HepG2 (cell line): ENCODE results near the gene SMIM29. TPM values are rescaled to one million over a fixed set of nuclear protein-coding genes. Genes with fewer than 3 reads are reported as not detected.

ENCODE experiments used
- BRD4 ChIP-seq: sonication (generic); formaldehyde crosslinking; IDR thresholded peaks from 2 replicates; pipeline ENCODE4 v1.4.0; 2020; ENCODE audit warnings: missing genetic modification reagents
- DNMT3B ChIP-seq: conservative IDR thresholded peaks from 2 replicates; pipeline ENCODE4 v1.6.1; 2016; ENCODE audit warnings: missing biosample characterization, control low read depth
- EEA1 ChIP-seq: sonication (generic); formaldehyde crosslinking; IDR thresholded peaks from 2 replicates; pipeline ENCODE4 v1.5.1; 2020; ENCODE audit warnings: mild to moderate bottlenecking, missing genetic modification reagents, borderline replicate concordance
- FOXK1 ChIP-seq: sonication (generic); formaldehyde crosslinking; IDR thresholded peaks from 2 replicates; pipeline ENCODE4 v1.4.0; 2020; ENCODE audit warnings: low read depth, missing genetic modification reagents, borderline replicate concordance
- HNF4G ChIP-seq, 2 experiments: sonication (generic) in 1 of 2; formaldehyde crosslinking in 1 of 2; IDR thresholded peaks; 2 replicates each; pipeline versions ENCODE4 v1.4.0 to v1.6.1; 2011 to 2020; ENCODE audit warnings: borderline replicate concordance in 2 of 2, low read depth in 2 of 2, mild to moderate bottlenecking in 2 of 2, low read length in 1 of 2, missing genetic modification reagents in 1 of 2, moderate library complexity in 1 of 2
- ISX ChIP-seq: sonication (generic); formaldehyde crosslinking; conservative IDR thresholded peaks from 2 replicates; pipeline ENCODE4 v1.5.0; 2020; ENCODE audit warnings: missing genetic modification reagents
- JUND ChIP-seq: sonication (generic); formaldehyde crosslinking; IDR thresholded peaks from 2 replicates; pipeline ENCODE4 v1.8.0; 2022; ENCODE audit warnings: mild to moderate bottlenecking, missing genetic modification reagents
- NBN ChIP-seq: fragments of 450-650 bp; conservative IDR thresholded peaks from 2 replicates; pipeline ENCODE4 v1.6.1; 2017
- NFIC ChIP-seq: IDR thresholded peaks from 2 replicates; pipeline ENCODE4 v1.6.1; 2012; ENCODE audit warnings: mild to moderate bottlenecking, low read length, inconsistent platforms
- ONECUT2 ChIP-seq: sonication (generic); formaldehyde crosslinking; IDR thresholded peaks from 2 replicates; pipeline ENCODE4 v1.4.0; 2020; ENCODE audit warnings: missing genetic modification reagents
- PAXIP1 ChIP-seq: sonication (generic); formaldehyde crosslinking; conservative IDR thresholded peaks from 2 replicates; pipeline ENCODE4 v1.4.0; 2020; ENCODE audit warnings: mild to moderate bottlenecking, missing genetic modification reagents, moderate library complexity
- PPARG ChIP-seq: conservative IDR thresholded peaks from 2 replicates; pipeline ENCODE4 v1.6.1; 2016; ENCODE audit warnings: missing biosample characterization, missing genetic modification reagents
- RAD21 ChIP-seq: fragments of 450-650 bp; formaldehyde crosslinking; IDR thresholded peaks from 2 replicates; pipeline ENCODE4 v1.5.0; 2020; ENCODE audit warnings: mild to moderate bottlenecking
- ZBTB20 ChIP-seq: sonication (generic); formaldehyde crosslinking; IDR thresholded peaks from 2 replicates; pipeline ENCODE4 v1.8.1; 2023; ENCODE audit warnings: missing genetic modification reagents, low read depth, mild to moderate bottlenecking, borderline replicate concordance
- ZFP62 ChIP-seq: sonication (generic); formaldehyde crosslinking; IDR thresholded peaks from 2 replicates; pipeline ENCODE4 v1.4.0; 2020; ENCODE audit warnings: missing genetic modification reagents
- ZNF558 ChIP-seq: sonication (generic); formaldehyde crosslinking; IDR thresholded peaks from 2 replicates; pipeline ENCODE4 v1.9.0; 2022; ENCODE audit warnings: mild to moderate bottlenecking, missing genetic modification reagents, borderline replicate concordance
- ZNF788 ChIP-seq: sonication (generic); formaldehyde crosslinking; IDR thresholded peaks from 2 replicates; pipeline ENCODE4 v1.5.0; 2020; ENCODE audit warnings: mild to moderate bottlenecking, missing genetic modification reagents, borderline replicate concordance
- polyA plus RNA-seq, 8 experiments: library from polyadenylated mRNA; depleted of rRNA in 3 of 8; stranded (reverse) in 7 of 8; unstranded in 1 of 8; fragments of >200 nt; fragmentation: Illumina TruSeq in 4 of 8; extraction: Trizol in 4 of 8; gene quantifications; 2 replicates each; pipeline versions ENCODE4 v1.2.1 to v1.2.3, GENCODE V29; 2011 to 2016; ENCODE audit warnings: low read depth in 4 of 8, missing spikeins in 1 of 8, mixed read lengths in 1 of 8; ENCODE audit not compliant: insufficient read depth in 1 of 8
- total RNA-seq, 5 experiments: library from RNA; depleted of rRNA; stranded (reverse); fragments of >200 nt; fragmentation: Illumina TruSeq; extraction: Trizol; gene quantifications; 2 replicates each; pipeline ENCODE4 v1.2.3, GENCODE V29; 2016; ENCODE audit warnings: low read depth in 1 of 5
- TF ChIP-seq, protein P1 (sequence below), 2 experiments: sonication (generic) in 1 of 2; formaldehyde crosslinking in 1 of 2; IDR thresholded peaks; 2 replicates each; pipeline versions ENCODE4 v1.4.0 to v1.6.1; 2018 to 2020; ENCODE audit warnings: missing genetic modification reagents in 2 of 2, borderline replicate concordance in 1 of 2, low read depth in 1 of 2, mild to moderate bottlenecking in 1 of 2, missing biosample characterization in 1 of 2
- TF ChIP-seq, protein P2 (sequence below): sonication (generic); formaldehyde crosslinking; IDR thresholded peaks from 2 replicates; pipeline ENCODE4 v1.5.0; 2020; ENCODE audit warnings: missing genetic modification reagents, mild to moderate bottlenecking, borderline replicate concordance
- TF ChIP-seq, protein P3 (sequence below): fragments of 450-650 bp; IDR thresholded peaks from 2 replicates; pipeline ENCODE4 v1.6.1; 2017

SMIM29 gene
- total and polyA plus RNA-seq, 2 of the 13 experiments (the other 11 are each of a cell fraction or from before 2014, with no cell fraction given): 8.8 to 15.3 TPM

GRCh38 chr6:34248727-34249468, at the start of gene SMIM29 (continued):
- TF ChIP-seq NBN (no peak), PPARG (CRISPR knock-in tag) (peak; percentile 48; the same call in 1 of the 2 replicates), JUND (CRISPR knock-in tag) (0 out of 2 replicates have a peak, but pooled peaks have one; percentile 40), EEA1 (no peak), DNMT3B (no peak), ISX (CRISPR knock-in tag) (no peak), ZNF788 (CRISPR knock-in tag) (no peak), ZFP62 (CRISPR knock-in tag) (no peak), PAXIP1 (CRISPR knock-in tag) (peak; percentile 60), ZNF558 (CRISPR knock-in tag) (no peak), FOXK1 (CRISPR knock-in tag) (peak; percentile 53; the same call in 1 of the 2 replicates), HNF4G (IDR thresholded peaks at IDR 0.05; ENCODE audit: borderline replicate concordance, low read depth, low read length) (peak; percentile 32; the same call in 1 of the 2 replicates), HNF4G (CRISPR knock-in tag; IDR thresholded peaks at IDR 0.05; ENCODE audit: borderline replicate concordance, low read depth) (no peak; the same call in 1 of the 2 replicates), RAD21 (CRISPR knock-in tag) (peak; percentile 98), ZBTB20 (CRISPR knock-in tag) (0 out of 2 replicates have a peak, but pooled peaks have one; percentile 13), BRD4 (CRISPR knock-in tag) (no peak; the same call in 1 of the 2 replicates), NFIC (no peak), ONECUT2 (no peak)
- TF ChIP-seq, protein P1, sequence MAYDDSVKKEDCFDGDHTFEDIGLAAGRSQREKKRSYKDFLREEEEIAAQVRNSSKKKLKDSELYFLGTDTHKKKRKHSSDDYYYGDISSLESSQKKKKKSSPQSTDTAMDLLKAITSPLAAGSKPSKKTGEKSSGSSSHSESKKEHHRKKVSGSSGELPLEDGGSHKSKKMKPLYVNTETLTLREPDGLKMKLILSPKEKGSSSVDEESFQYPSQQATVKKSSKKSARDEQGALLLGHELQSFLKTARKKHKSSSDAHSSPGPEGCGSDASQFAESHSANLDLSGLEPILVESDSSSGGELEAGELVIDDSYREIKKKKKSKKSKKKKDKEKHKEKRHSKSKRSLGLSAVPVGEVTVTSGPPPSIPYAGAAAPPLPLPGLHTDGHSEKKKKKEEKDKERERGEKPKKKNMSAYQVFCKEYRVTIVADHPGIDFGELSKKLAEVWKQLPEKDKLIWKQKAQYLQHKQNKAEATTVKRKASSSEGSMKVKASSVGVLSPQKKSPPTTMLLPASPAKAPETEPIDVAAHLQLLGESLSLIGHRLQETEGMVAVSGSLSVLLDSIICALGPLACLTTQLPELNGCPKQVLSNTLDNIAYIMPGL (CRISPR knock-in tag; IDR thresholded peaks at IDR 0.05; ENCODE audit: borderline replicate concordance in 1 of 2, low read depth in 1 of 2): peak; percentile 89 to 93
- TF ChIP-seq, protein P2, sequence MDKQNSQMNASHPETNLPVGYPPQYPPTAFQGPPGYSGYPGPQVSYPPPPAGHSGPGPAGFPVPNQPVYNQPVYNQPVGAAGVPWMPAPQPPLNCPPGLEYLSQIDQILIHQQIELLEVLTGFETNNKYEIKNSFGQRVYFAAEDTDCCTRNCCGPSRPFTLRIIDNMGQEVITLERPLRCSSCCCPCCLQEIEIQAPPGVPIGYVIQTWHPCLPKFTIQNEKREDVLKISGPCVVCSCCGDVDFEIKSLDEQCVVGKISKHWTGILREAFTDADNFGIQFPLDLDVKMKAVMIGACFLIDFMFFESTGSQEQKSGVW (CRISPR knock-in tag): no peak
- TF ChIP-seq, protein P3, sequence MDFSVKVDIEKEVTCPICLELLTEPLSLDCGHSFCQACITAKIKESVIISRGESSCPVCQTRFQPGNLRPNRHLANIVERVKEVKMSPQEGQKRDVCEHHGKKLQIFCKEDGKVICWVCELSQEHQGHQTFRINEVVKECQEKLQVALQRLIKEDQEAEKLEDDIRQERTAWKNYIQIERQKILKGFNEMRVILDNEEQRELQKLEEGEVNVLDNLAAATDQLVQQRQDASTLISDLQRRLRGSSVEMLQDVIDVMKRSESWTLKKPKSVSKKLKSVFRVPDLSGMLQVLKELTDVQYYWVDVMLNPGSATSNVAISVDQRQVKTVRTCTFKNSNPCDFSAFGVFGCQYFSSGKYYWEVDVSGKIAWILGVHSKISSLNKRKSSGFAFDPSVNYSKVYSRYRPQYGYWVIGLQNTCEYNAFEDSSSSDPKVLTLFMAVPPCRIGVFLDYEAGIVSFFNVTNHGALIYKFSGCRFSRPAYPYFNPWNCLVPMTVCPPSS: no peak
